Articular chondrocyte of knee joint (primary cell): Measurements from ENCODE around the gene FCRL2. TPM values are rescaled to one million over a fixed set of nuclear protein-coding genes. Genes with fewer than 3 reads are reported as not detected.

ENCODE experiments used
- total RNA-seq: library from RNA; depleted of rRNA; stranded (reverse); fragments of >200 nt; gene quantifications from 2 replicates; pipeline ENCODE4 v1.2.3, GENCODE V29; 2012

The FCRL2 gene, protein sequence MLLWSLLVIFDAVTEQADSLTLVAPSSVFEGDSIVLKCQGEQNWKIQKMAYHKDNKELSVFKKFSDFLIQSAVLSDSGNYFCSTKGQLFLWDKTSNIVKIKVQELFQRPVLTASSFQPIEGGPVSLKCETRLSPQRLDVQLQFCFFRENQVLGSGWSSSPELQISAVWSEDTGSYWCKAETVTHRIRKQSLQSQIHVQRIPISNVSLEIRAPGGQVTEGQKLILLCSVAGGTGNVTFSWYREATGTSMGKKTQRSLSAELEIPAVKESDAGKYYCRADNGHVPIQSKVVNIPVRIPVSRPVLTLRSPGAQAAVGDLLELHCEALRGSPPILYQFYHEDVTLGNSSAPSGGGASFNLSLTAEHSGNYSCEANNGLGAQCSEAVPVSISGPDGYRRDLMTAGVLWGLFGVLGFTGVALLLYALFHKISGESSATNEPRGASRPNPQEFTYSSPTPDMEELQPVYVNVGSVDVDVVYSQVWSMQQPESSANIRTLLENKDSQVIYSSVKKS
- total RNA-seq, result not detected in 2 replicates

DNA sequence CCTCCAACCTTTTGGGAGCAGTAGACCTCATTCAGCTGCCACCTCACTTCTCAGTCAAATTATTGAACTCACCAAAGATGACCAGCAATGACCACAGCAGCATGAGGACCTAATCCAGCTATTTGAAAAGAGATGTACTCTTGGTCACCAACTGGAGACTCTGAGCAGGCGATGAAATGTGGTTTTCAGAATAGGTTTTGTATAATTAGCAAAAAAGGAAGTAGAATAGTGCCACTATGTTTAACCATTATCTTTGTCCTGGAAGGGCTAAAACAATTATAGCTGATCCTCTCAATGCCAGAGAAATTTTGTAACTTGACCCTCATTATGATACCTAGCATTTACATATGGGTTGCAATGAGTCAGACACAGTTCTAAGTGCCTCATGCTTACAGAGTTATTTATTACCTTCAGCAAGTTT lies at the start of gene FCRL2:
Gene FCRL2 (minus strand): TSS at position 162 of the 421 bp plus-strand sequence. CDS start 59 bp downstream, at position 103.

DNA sequence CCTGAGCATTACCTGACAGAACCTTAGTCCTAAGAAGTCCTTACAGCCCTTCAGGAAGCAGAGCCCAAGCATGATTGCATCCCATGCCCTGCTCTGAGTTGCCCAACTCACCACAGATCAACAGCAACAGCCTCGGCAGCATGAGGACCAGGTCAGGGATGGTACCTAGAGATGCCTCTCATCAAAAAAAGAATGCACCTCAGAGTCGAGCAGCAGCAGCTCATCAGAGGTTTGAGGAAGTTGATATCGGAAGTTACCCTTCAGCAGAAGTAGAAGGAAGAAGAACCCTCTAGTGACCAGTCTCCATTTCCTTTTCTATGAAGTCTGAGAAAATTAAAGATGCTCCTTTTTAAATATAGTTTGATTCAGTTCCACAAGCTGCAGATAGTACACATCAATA lies 43.0 kb upstream of the FCRL2 start, which contains the start of gene FCRL1:
Gene FCRL1 (minus strand): TSS at position 225 of the 400 bp plus-strand sequence. CDS start 83 bp downstream, at position 142.

DNA sequence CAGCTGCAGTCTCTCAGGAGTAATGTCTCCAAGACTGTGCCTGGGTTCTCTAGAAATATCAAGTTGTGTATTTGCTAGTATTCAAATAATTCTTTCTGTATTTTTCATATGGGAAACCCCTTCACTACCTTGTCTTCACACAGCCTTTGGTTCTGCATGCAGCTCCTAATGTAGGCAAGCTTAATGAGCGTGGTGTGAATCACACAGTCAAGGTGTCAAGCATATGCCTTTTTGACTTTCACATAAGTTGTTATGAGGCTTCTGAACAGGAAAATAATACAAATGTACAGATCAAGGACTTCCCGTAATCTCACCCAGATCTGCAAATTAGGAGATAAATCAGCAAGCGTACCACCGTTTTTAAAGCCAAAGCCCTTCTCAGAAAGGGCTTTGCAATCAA lies 76.2 kb downstream of the FCRL2 start, which contains the start of gene FCRL3:
Gene FCRL3 (minus strand): TSS at position 38 of the 400 bp plus-strand sequence. CDS start 280 bp downstream, outside the sequence.

Other genes with a start within 250 kb of the FCRL2 start
- gene FCRL5, start 224.6 kb downstream of the FCRL2 start, total RNA-seq, result not detected in 2 replicates
- not detected in 2 replicates for gene FCRL4, start 179.0 kb downstream of the FCRL2 start, total RNA-seq
- gene FCRL3, start 76.4 kb downstream of the FCRL2 start, total RNA-seq, result not detected in 2 replicates
- gene FCRL1, start 43.0 kb upstream of the FCRL2 start, total RNA-seq, result not detected in 2 replicates
- not detected in 2 replicates for gene CD5L, start 64.7 kb upstream of the FCRL2 start, total RNA-seq
- gene KIRREL1, start 216.5 kb upstream of the FCRL2 start, total RNA-seq, result 152 and 159 TPM in 2 replicates